Fibroblast of skin of right quadriceps (primary cell): ENCODE results near the gene NDP.

Experiments
- DNase-seq: peaks from one replicate; pipeline ENCODE4 v3.0.0-alpha.2; 2013

Gene NDP

GRCh38 chrX:43973249-43974099, at the start of gene NDP:
NDP (minus strand) TSS chrX:43973390; CDS start chrX:43958645, 14,745 bp downstream.
- peak; percentile 2 for DNase-seq

GRCh38 chrX:44022964-44023363, 49.8 kb upstream of the NDP start:
- no peak for DNase-seq

DNA sequence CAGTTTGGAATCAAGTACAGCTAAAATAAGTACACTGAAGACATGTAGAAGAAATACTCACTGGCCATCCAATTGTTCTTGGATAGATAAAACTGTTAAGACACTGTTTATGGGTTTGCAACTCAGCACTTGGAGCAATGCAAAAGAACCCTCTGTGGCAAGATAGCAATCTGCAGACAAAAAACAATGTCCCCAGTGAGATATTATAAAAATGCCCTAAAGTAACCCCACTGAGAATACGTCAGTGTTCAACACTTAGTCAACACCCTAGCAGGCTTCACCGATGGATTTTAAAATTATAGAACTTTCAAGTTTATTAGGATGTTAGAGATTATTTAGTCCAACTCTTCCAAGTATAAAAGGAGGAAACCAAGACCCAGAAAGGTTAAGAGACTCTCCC, 47.5 kb upstream of the NDP start:
- no peak for DNase-seq

DNA sequence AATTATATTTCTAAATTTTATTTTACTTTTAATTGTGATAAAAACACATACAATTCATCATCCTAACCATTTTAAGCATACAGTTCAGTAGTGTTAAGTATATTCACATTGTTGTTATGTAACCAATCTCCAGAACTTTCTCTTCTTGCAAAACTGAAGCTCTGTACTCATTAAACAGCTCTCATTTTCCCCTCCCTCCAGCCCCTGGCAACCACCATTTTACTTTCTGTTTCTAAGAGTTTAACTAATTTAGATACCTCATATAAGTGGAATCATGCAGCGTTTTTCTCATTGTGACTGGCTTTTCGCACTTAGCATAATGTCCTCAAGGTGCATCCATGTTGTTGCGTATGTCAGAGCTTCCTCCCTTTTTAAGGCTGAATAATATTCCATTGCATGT, 46.7 kb upstream of the NDP start:
- DNase-seq: no peak

- no peak for DNase-seq
Observed at GRCh38 chrX:44017676-44018075, 44.5 kb upstream of the NDP start.

DNA sequence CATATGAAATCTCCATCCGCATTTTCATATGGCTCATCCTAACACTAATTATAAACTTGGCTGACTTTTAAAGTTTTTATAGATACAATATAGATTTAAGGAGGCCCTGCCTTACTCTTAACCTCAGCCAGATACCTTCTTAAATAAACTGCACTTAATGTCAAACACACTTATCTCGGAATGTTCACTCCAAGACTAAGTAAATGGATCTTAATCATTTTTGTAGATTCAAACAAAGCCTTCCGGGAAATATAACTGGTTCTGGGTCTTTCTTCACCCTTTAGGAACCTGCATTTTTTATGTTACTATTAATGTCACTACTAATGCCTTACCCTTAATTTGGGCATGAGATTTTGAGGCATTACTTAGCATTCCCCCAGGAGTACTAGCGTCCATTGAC, 43.7 kb upstream of the NDP start:
- DNase-seq: no peak

GRCh38 chrX:44012484-44013096, 39.4 kb upstream of the NDP start:
- DNase-seq: peak; percentile 65

- DNase-seq: no peak
Observed at GRCh38 chrX:44011506-44011905, 38.3 kb upstream of the NDP start.

GRCh38 chrX:44010626-44011025, 37.4 kb upstream of the NDP start:
- no peak for DNase-seq

GRCh38 chrX:44006081-44006480, 32.9 kb upstream of the NDP start:
- DNase-seq: no peak

GRCh38 chrX:44003975-44004374, 30.8 kb upstream of the NDP start:
- DNase-seq: no peak

- no peak for DNase-seq
Observed at GRCh38 chrX:44002567-44002966, 29.4 kb upstream of the NDP start.

GRCh38 chrX:43998374-43998773, 25.2 kb upstream of the NDP start:
- no peak for DNase-seq

- no peak for DNase-seq
Observed at GRCh38 chrX:43996491-43996890, 23.3 kb upstream of the NDP start.

DNA sequence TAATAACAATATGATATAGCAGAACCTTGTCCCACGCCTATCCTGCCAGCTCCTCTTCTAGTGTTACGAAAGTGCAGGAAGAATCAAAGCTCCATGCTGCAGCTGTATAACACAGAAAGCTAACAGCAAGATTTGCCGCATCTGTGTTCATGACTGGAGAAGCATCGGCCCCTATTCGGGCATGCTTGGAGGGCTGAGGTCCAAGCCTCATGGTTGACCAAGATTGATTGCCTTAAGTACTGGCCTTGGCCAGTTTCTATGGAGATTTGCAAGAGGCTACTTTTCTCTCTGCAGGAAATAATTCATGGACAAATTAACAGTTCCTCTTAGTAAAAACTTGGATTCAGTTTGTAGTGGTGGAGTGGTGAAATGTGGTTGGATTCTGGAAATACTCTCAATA, 12.9 kb upstream of the NDP start:
- DNase-seq: no peak

DNA sequence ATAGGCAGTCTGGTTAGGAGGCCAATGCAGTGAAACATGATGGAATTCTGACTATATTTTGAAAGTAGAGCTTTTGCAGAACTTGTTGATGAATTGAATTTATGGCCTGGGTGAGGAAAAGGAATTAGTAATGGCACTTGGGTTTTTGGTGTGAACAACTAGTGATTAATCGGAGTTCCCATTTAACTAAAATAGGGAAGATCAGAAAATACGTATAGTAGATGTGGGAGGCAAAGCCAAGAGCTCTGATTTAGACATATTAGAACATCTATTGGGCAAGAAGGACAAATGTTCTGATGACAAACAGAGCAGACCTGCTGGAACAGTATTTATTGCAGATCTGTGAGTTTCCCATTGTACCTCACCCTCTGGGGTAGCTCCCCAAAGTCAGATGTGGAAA, 12.3 kb upstream of the NDP start:
- no peak for DNase-seq

- DNase-seq: no peak
Observed at GRCh38 chrX:43978226-43978625, 5.0 kb upstream of the NDP start.

DNA sequence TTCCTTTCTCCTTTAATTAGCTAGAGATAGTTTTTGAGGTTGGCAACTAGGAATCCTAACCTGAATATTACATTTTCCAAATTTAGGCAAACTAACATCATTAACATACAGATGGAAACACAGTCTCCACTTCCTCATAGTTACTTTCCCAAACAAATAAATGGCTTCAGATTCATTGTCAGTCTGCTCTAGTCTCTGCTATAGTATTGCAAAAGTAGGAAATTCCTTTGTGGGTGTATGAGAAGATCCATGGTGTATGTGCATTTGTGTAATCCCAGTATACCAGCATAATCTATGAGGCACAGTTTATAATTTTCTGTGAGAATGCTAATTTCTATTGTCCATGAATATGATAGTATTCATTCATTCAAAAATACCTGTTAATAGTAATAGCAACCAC, 3.0 kb upstream of the NDP start:
- no peak for DNase-seq

GRCh38 chrX:43975796-43976195, 2.6 kb upstream of the NDP start:
- DNase-seq: no peak

DNA sequence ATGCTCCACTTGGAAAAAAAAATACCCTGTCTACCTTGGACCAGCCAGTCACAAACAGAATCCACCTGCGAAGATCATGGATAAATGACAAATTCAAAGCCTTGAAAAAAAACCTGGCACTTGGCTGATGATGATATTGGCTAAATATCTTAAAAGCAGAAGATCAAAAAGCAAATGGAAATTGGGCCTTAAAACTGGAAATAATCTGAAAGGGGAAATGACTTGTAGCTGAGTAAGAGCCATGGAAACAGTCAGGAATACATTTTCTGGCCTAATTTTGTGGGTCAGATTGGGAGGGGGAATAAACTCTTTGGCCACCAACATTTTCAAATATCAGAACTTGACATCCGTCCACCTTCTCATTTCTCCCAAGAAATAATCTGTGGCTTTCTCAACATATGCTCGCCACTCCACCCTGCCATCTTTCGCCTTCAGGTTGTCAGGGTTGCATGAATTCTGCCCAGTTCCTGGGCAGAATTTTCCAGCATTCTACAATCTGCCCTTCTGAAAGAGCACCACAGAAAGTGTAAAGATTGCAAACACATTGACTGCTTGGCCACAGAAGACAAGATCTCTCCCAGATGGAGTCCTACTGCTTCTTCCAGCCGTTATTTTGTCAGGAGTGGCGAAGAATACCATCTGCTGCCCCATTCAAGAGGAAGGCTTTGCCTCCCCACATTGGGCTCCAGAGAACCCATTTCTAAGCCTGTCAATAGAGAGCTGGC, 1.7 kb upstream of the NDP start:
- DNase-seq: no peak

DNA sequence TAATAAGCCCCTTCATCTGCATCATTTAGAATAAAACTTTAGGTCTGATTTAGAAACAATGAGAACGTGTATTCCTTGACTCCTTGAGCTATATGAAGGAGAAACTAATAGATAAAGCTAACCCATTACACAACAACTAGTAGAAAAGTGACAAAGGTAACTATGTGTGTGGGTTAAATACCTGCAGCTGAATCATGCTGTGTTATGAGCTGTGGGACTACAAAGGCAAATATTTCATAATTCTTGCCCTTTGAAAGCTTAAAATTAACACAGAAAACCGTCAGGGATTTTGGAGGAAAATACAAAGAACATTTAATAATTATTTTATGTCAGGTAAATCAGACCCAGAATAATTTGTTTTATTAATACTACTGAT, 898 bp upstream of the NDP start:
- DNase-seq: no peak

DNA sequence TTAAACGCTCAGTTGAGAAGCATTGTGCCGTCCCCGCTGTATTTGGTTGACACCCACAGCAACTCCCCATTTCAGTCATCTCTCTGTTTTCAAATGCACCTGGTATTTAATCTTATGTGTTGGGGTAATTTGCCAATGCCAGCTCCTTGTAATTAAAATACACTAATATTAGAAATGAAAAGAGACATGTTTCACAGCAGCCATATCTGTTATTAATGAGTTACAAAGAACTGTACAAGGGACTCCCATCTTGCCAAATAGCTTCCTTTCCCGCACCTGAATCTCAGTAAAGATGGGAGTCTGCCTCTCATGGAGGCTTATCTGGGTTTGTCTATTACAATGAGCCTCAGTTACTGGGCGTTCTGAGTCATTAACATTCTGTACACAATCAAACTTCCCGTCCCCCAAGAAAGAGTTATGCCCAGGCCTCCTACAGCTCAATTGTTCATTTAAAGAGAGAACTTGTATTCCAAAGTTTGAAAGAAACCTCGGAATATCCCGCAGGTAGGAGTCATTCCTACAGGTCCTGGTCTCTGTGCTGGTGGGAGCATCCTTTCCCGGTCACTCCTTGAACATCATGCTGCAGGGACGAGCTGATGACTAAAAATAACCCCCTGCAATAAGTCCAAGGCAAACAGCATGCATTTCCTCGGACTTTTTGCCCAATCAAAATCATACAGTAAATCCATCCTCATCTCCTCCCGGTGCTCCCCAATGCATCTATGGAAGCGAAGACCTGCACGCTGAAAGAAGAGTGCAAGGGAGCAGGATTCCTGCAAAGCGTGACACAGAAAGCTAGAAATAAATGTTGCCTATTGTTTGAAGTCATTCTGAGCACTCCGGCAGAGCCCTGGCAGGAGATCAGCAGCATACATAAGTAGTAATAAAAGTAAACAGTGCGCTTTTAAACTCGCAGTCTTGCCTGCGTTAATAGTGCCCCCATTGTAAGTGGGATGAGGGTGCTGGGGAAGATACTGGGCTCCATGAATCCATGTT, 926 bp downstream of the NDP start:
- no peak for DNase-seq

DNA sequence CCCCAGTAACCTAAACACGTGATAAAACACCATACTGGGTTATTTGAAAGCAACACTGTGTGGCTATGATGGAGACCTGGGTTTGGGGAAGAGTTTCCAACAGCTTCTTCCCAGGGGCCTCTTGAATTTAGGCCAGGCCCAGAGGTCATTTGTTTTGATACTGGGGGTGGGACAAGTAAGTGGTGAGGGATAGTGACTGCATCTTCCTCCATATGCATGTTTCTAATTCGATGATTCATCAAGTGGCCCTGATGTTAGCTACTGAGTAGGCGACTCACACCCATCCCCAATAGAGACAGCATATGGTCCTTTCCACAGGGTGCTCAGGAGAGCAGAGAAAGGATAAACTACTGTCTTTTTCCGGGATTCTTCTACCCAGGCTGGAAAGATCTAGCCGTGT, 2.7 kb downstream of the NDP start:
- DNase-seq: peak; percentile 70
